ENCODE data around the gene P2RX4.

P2RX4 gene

GRCh38 chr12:121166356-121166755 lies 43.6 kb upstream of the P2RX4 start:
- TF ChIP-seq TAF1 (IDR thresholded peaks at IDR 0.05; ENCODE audit: borderline replicate concordance, insufficient read depth, low read length) (no peak), SIN3A (IDR thresholded peaks at IDR 0.05; ENCODE audit: borderline replicate concordance, insufficient read depth, low read length) (no peak), POLR2AphosphoS5 (IDR thresholded peaks at IDR 0.05; ENCODE audit: low read depth, low read length) (no peak), FOXP2 (optimal IDR thresholded peaks at IDR 0.05; ENCODE audit: borderline replicate concordance, extremely low read depth, extremely low read length, insufficient read depth) (no peak)
- TF ChIP-seq, protein P1, sequence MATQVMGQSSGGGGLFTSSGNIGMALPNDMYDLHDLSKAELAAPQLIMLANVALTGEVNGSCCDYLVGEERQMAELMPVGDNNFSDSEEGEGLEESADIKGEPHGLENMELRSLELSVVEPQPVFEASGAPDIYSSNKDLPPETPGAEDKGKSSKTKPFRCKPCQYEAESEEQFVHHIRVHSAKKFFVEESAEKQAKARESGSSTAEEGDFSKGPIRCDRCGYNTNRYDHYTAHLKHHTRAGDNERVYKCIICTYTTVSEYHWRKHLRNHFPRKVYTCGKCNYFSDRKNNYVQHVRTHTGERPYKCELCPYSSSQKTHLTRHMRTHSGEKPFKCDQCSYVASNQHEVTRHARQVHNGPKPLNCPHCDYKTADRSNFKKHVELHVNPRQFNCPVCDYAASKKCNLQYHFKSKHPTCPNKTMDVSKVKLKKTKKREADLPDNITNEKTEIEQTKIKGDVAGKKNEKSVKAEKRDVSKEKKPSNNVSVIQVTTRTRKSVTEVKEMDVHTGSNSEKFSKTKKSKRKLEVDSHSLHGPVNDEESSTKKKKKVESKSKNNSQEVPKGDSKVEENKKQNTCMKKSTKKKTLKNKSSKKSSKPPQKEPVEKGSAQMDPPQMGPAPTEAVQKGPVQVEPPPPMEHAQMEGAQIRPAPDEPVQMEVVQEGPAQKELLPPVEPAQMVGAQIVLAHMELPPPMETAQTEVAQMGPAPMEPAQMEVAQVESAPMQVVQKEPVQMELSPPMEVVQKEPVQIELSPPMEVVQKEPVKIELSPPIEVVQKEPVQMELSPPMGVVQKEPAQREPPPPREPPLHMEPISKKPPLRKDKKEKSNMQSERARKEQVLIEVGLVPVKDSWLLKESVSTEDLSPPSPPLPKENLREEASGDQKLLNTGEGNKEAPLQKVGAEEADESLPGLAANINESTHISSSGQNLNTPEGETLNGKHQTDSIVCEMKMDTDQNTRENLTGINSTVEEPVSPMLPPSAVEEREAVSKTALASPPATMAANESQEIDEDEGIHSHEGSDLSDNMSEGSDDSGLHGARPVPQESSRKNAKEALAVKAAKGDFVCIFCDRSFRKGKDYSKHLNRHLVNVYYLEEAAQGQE (IDR thresholded peaks at IDR 0.05; ENCODE audit: insufficient read depth in 1 of 2, low read depth in 2 of 2, low read length in 2 of 2) = no peak

DNA sequence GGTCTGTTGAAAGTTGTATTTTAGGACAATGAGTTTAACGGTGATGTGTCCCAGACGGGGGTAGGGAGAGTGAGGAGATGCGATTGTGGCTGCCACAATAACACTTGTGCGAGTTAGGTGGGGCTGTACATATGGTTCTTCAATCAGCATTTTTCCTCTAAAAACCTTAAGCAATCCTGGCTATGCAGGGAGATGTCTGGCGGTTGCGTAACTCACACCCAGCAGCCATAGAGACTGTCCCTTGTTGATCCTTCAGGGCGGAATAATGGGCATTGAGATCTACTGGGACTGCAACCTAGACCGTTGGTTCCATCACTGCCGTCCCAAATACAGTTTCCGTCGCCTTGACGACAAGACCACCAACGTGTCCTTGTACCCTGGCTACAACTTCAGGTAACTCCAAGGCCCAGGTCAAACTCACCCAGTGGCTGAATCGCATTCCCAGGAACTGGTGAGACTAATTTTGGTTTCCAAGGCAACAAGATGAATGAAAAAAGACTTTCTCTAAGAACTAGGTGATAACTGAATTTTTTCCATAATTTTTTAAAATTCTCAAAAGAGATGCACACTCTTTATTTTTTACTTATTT lies 42.6 kb upstream of the P2RX4 start:
- TF ChIP-seq SIN3A (IDR thresholded peaks at IDR 0.05; ENCODE audit: borderline replicate concordance, insufficient read depth, low read length) (no peak), TAF1 (IDR thresholded peaks at IDR 0.05; ENCODE audit: borderline replicate concordance, insufficient read depth, low read length) (no peak), FOXP2 (optimal IDR thresholded peaks at IDR 0.05; ENCODE audit: borderline replicate concordance, extremely low read depth, extremely low read length, insufficient read depth) (no peak)
- TF ChIP-seq, protein P1 (IDR thresholded peaks at IDR 0.05; ENCODE audit: insufficient read depth in 1 of 2, low read depth in 2 of 2, low read length in 2 of 2) = no peak

DNA sequence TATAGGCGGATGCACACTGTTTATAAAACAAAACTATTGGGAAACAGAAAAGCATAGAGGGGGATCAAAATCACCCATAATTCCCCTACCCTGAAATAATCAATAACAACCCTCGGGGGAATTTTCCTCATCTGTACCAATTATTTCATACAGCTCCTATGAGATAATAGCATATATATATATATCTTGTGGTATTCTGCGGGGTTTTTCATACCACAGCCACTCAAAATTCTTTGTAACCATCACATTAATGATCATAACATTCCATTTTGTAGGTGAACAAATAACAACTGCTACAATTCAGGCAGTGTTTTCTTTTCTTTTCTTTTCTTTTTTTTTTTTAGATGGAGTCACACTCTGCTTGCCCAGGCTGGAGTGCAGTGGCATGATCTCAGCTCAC lies 42.0 kb upstream of the P2RX4 start:
- TF ChIP-seq SIN3A (IDR thresholded peaks at IDR 0.05; ENCODE audit: borderline replicate concordance, insufficient read depth, low read length) (no peak), FOXP2 (optimal IDR thresholded peaks at IDR 0.05; ENCODE audit: borderline replicate concordance, extremely low read depth, extremely low read length, insufficient read depth) (no peak), POLR2AphosphoS5 (IDR thresholded peaks at IDR 0.05; ENCODE audit: low read depth, low read length) (no peak), TAF1 (IDR thresholded peaks at IDR 0.05; ENCODE audit: borderline replicate concordance, insufficient read depth, low read length) (no peak)
- TF ChIP-seq, protein P1 (IDR thresholded peaks at IDR 0.05; ENCODE audit: insufficient read depth in 1 of 2, low read depth in 2 of 2, low read length in 2 of 2) = no peak

DNA sequence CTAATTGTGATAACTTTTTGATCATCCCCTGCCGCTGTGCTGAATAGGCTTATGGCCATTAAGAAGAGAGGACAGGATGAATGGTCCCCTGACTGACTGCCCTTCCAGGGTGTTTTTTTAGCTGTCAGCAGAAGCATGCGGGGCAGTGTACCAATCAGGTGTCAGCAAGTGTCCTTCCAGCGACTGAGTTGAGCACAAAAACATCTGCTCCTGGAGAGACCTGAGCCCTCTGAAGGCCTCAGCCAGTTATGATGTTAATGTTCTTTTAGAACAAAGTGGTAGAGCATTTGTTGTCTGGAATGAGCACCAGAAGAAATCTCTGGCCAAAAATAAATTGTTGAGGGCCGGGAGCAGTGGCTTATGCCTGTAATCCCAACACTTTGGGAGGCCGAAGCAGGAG lies 39.8 kb upstream of the P2RX4 start:
- TF ChIP-seq, protein P1 (IDR thresholded peaks at IDR 0.05; ENCODE audit: insufficient read depth in 1 of 2, low read depth in 2 of 2, low read length in 2 of 2) = no peak
- TF ChIP-seq FOXP2 (optimal IDR thresholded peaks at IDR 0.05; ENCODE audit: borderline replicate concordance, extremely low read depth, extremely low read length, insufficient read depth) = no peak
- TF ChIP-seq SIN3A (IDR thresholded peaks at IDR 0.05; ENCODE audit: borderline replicate concordance, insufficient read depth, low read length) = no peak
- TF ChIP-seq TAF1 (IDR thresholded peaks at IDR 0.05; ENCODE audit: borderline replicate concordance, insufficient read depth, low read length) = no peak
- TF ChIP-seq POLR2AphosphoS5 (IDR thresholded peaks at IDR 0.05; ENCODE audit: low read depth, low read length) = no peak

Data from PFSK-1 (cell line).